Transverse colon (tissue), 4 donors: ENCODE data around the gene CDT1. TPM values are rescaled to one million over a fixed set of nuclear protein-coding genes. Genes with fewer than 3 reads are reported as not detected.

Source experiments
- DNase-seq: peaks from one replicate; pipeline ENCODE4 v3.0.0-alpha.2; 2019
- H3K27ac ChIP-seq, 4 donors: fragments of 200-600 bp; sonication (generic); 2 replicates each; pipeline ENCODE4 v1.5.1; 2016 to 2018; ENCODE audit warnings: inconsistent platforms in 4 of 4
- H3K27me3 ChIP-seq: fragments of 200-600 bp; sonication (generic); 2 replicates; pipeline ENCODE4 v1.5.1; 2017; ENCODE audit warnings: inconsistent platforms
- H3K36me3 ChIP-seq, 4 donors: fragments of 200-600 bp; sonication (generic); 2 replicates each; pipeline ENCODE4 v1.5.1; 2017 to 2019; ENCODE audit warnings: inconsistent platforms in 4 of 4
- H3K4me1 ChIP-seq, 4 donors: fragments of 200-600 bp; sonication (generic); 2 replicates each; pipeline ENCODE4 v1.5.1; 2017 to 2020; ENCODE audit warnings: inconsistent platforms in 4 of 4
- H3K4me3 ChIP-seq, 4 donors: fragments of 200-600 bp; sonication (generic); 1 replicate in 1 of 4; 2 replicates in 3 of 4; pipeline versions ENCODE4 v1.5.1 to v1.6.1; 2017 to 2019; ENCODE audit warnings: inconsistent platforms in 4 of 4
- H3K9me3 ChIP-seq, 2 donors: fragments of 200-600 bp; sonication (generic); 2 replicates each; pipeline ENCODE4 v1.5.1; 2017 to 2019; ENCODE audit warnings: inconsistent platforms in 2 of 2
- CTCF ChIP-seq, 5 experiments: fragments of 200-600 bp in 3 of 5; fragments of 450-650 bp in 2 of 5; sonication (generic) in 3 of 5; IDR thresholded peaks; 1 replicate in 2 of 5; 2 replicates in 3 of 5; pipeline ENCODE4 v1.5.1; 2016 to 2017; ENCODE audit warnings: antibody characterized with exemption in 5 of 5, inconsistent platforms in 3 of 5, mild to moderate bottlenecking in 2 of 5, moderate library complexity in 1 of 5
- EP300 ChIP-seq: sonication (generic); formaldehyde crosslinking; IDR thresholded peaks from one replicate; pipeline ENCODE4 v1.6.1; 2017; ENCODE audit warnings: antibody characterized with exemption, low read depth
- POLR2A ChIP-seq: fragments of 450-650 bp; IDR thresholded peaks from one replicate; pipeline ENCODE4 v1.6.1; 2016; ENCODE audit warnings: antibody characterized with exemption, mild to moderate bottlenecking, moderate library complexity
- POLR2AphosphoS5 ChIP-seq, 3 donors: sonication (generic); formaldehyde crosslinking; IDR thresholded peaks; one replicate each; pipeline ENCODE4 v1.6.1; 2016; ENCODE audit warnings: antibody characterized with exemption in 3 of 3
- WGBS, 2 donors: methylation state at CpG; one replicate each; pipeline ENCODE4 v1.1.5; 2018; ENCODE audit warnings: low coverage in 1 of 2; 5-methylcytosine and 5-hydroxymethylcytosine counted together
- in situ Hi-C, 4 donors: fragments of 200-750 bp; cut with MboI; loops; one replicate each; pipeline versions ENCODE4 v1.15.0 to v1.15.1; 2017; ENCODE audit warnings: low sequenced_read_pairs in 3 of 4, low pct_ligation_motif_present in 1 of 4, low pct_unique_long_range_greater_than_20kb in 1 of 4
- intact Hi-C: fragments of 100-400 bp; cut with DNase I; formaldehyde crosslinking; loops from one replicate; pipeline ENCODE4 v1.15.1; 2023; ENCODE audit warnings: low total_unique reads
- total RNA-seq, 4 donors: library from RNA; depleted of rRNA; stranded (reverse); fragments of >200 nt; gene quantifications; one replicate each; pipeline ENCODE4 v1.1.0, GENCODE V29; 2016

CDT1 gene
- total RNA-seq, 4 donors from 2014 or later: 3.8 to 12.5 (median 6.7) TPM; not detected in 1

GRCh38 chr16:88790312-88791211 lies 13.0 kb upstream of the CDT1 start:
- Histone ChIP-seq H3K4me1 (peaks cover 0 to 21% (median 6%) of the 10 kb centered on the region in 4 donors), H3K9me3 (no peaks in the 10 kb centered on the region), H3K36me3 (no peaks in the 10 kb centered on the region), H3K27me3 (peaks cover 12% of the 10 kb centered on the region), H3K27ac (peak overlapping the region; percentile 5 to 61 (median 30)), H3K4me3 (no peak overlapping the region)
- TF ChIP-seq CTCF (IDR thresholded peaks at IDR 0.05): no peak
- TF ChIP-seq POLR2AphosphoS5 (IDR thresholded peaks at IDR 0.05): no peak
- no peak for TF ChIP-seq EP300
- TF ChIP-seq POLR2A: no peak
- intact Hi-C loops: no loop called here
- peak; percentile 62 for DNase-seq
- in situ Hi-C loops: no loop called here
- WGBS, 2 donors: 19 to 37% methylated on average over 3 to 18 of the region's 24 CpGs

- no peak overlapping the region for H3K4me3 ChIP-seq
- H3K9me3 ChIP-seq: no peaks in the 10 kb centered on the region
- intact Hi-C loops (no loop called here), in situ Hi-C loops (no loop called here)
- H3K4me1 ChIP-seq: peaks cover 0 to 19% (median 5%) of the 10 kb centered on the region in 4 donors
- no peak for TF ChIP-seq POLR2AphosphoS5 (IDR thresholded peaks at IDR 0.05)
- no peak for TF ChIP-seq CTCF (IDR thresholded peaks at IDR 0.05)
- no peak for TF ChIP-seq POLR2A
- TF ChIP-seq EP300: no peak
- WGBS, 2 donors: 65% methylated on average over 9 of the region's 13 CpGs; no CpG with 5 or more reads in 1 of the 2 donors
- DNase-seq: no peak
- peaks cover 12% of the 10 kb centered on the region for H3K27me3 ChIP-seq
- H3K36me3 ChIP-seq: no peaks in the 10 kb centered on the region
- H3K27ac ChIP-seq: no peak overlapping the region
Observed at GRCh38 chr16:88792078-88792550, 11.5 kb upstream of the CDT1 start.

- peaks cover 0 to 19% (median 5%) of the 10 kb centered on the region in 4 donors for H3K4me1 ChIP-seq
- no peaks in the 10 kb centered on the region for H3K36me3 ChIP-seq
- DNase-seq: no peak
- in situ Hi-C loops (no loop called here), intact Hi-C loops (no loop called here)
- H3K4me3 ChIP-seq: no peak overlapping the region
- WGBS, 2 donors: 83 to 100% methylated on average over 1 to 12 of the region's 12 CpGs
- TF ChIP-seq EP300 (no peak), POLR2A (no peak), CTCF (IDR thresholded peaks at IDR 0.05) (no peak), POLR2AphosphoS5 (IDR thresholded peaks at IDR 0.05) (no peak)
- no peaks in the 10 kb centered on the region for H3K9me3 ChIP-seq
- peaks cover 12% of the 10 kb centered on the region for H3K27me3 ChIP-seq
- no peak overlapping the region for H3K27ac ChIP-seq
Observed at GRCh38 chr16:88792668-88793250, 10.8 kb upstream of the CDT1 start.

GRCh38 chr16:88793251-88793954 lies 10.2 kb upstream of the CDT1 start:
- no peak overlapping the region for H3K27ac ChIP-seq
- intact Hi-C loops (no loop called here), in situ Hi-C loops (no loop called here)
- peaks cover 12% of the 10 kb centered on the region for H3K27me3 ChIP-seq
- 54 to 61% methylated on average over 7 to 26 of the region's 35 CpGs for WGBS, 2 donors
- no peak overlapping the region for H3K4me3 ChIP-seq
- H3K36me3 ChIP-seq: no peaks in the 10 kb centered on the region
- peaks cover 0 to 19% (median 5%) of the 10 kb centered on the region in 4 donors for H3K4me1 ChIP-seq
- no peak for DNase-seq
- TF ChIP-seq CTCF (IDR thresholded peaks at IDR 0.05) (no peak), EP300 (no peak), POLR2A (no peak), POLR2AphosphoS5 (IDR thresholded peaks at IDR 0.05) (no peak)
- no peaks in the 10 kb centered on the region for H3K9me3 ChIP-seq
